Mammary epithelial cell (primary cell): ENCODE results near the gene AK8.

Source experiments
- CTCF ChIP-seq, 2 donors: IDR thresholded peaks in 1 of 2; conservative IDR thresholded peaks in 1 of 2; 2 replicates each; pipeline ENCODE4 v1.5.1; 2011 to 2012; ENCODE audit warnings: inconsistent platforms in 2 of 2, low read length in 2 of 2, mild to moderate bottlenecking in 2 of 2, control low read depth in 1 of 2, low read depth in 1 of 2; ENCODE audit not compliant: insufficient read depth in 1 of 2; ENCODE audit errors: extremely low read depth in 1 of 2
- EZH2 ChIP-seq: IDR thresholded peaks from 2 replicates; pipeline ENCODE4 v1.6.1; 2012; ENCODE audit warnings: low read length, inconsistent platforms, borderline replicate concordance

- no peak for TF ChIP-seq CTCF (conservative IDR thresholded peaks at IDR 0.05 in 1 of 2, IDR thresholded peaks at IDR 0.05 in 1 of 2; ENCODE audit: extremely low read depth in 1 of 2, insufficient read depth in 1 of 2, low read depth in 1 of 2, low read length in 2 of 2)
- TF ChIP-seq EZH2 = no peak
Measured at GRCh38 chr9:132827366-132827765, 50.7 kb downstream of the AK8 start.
